ENCODE data around the gene ECHS1. TPM values are rescaled to one million over a fixed set of nuclear protein-coding genes. Genes with fewer than 3 reads are reported as not detected.
"Not testable (repeated sequence)": the region's sequence is repeated elsewhere in the genome, so short reads cannot be mapped to it uniquely, and the experiment has no call there.

ECHS1 gene
- polyA plus RNA-seq, 1 donor from 2014 or later, result 122 TPM

GRCh38 chr10:133370030-133370786 is 2.9 kb downstream of the ECHS1 start:
- Histone ChIP-seq H3F3A (ENCODE audit: insufficient read depth, low read length, poor library complexity, severe bottlenecking) (no peaks in the 10 kb centered on the region), H3K4me3 (ENCODE audit: low read length) (no peak overlapping the region), H3K4me2 (ENCODE audit: low read length) (no peak overlapping the region), H3K27ac (ENCODE audit: low read length) (no peak overlapping the region), H3K79me2 (replicated peaks; ENCODE audit: insufficient read depth, low read length) (peaks cover 4% of the 10 kb centered on the region), H3K9me3 (ENCODE audit: low read length) (no peaks in the 10 kb centered on the region), H3K9me2 (ENCODE audit: insufficient read depth, low read length) (no peaks in the 10 kb centered on the region), H3K36me3 (ENCODE audit: insufficient read depth, low read length) (no peaks in the 10 kb centered on the region), H2AFZ (ENCODE audit: low read depth, low read length) (no peak overlapping the region), H3K27me3 (ENCODE audit: insufficient read depth, low read depth, low read length) (no peaks in the 10 kb centered on the region), H3K9ac (ENCODE audit: low read length) (no peak overlapping the region), H4K20me1 (ENCODE audit: insufficient read depth) (no peaks in the 10 kb centered on the region)
- TF ChIP-seq TAF1 (IDR thresholded peaks at IDR 0.05; ENCODE audit: low read depth) (no peak), REST (IDR thresholded peaks at IDR 0.05; ENCODE audit: borderline replicate concordance) (no peak), POLR2AphosphoS5 (IDR thresholded peaks at IDR 0.05) (no peak), EP300 (conservative IDR thresholded peaks at IDR 0.05; ENCODE audit: poor library complexity, severe bottlenecking) (no peak), RAD21 (conservative IDR thresholded peaks at IDR 0.05) (no peak), EZH2 (IDR thresholded peaks at IDR 0.05; ENCODE audit: borderline replicate concordance, insufficient read depth, low read length, poor library complexity, severe bottlenecking) (no peak), SMC3 (conservative IDR thresholded peaks at IDR 0.05; ENCODE audit: poor library complexity) (no peak), MXI1 (conservative IDR thresholded peaks at IDR 0.05; ENCODE audit: poor library complexity, severe bottlenecking) (no peak), CTCF (IDR thresholded peaks at IDR 0.05; ENCODE audit: poor library complexity, severe bottlenecking) (no peak)

- Histone ChIP-seq H3K4me3 (ENCODE audit: low read length) (no peak overlapping the region), H3K9me2 (ENCODE audit: insufficient read depth, low read length) (no peaks in the 10 kb centered on the region), H2AFZ (ENCODE audit: low read depth, low read length) (no peak overlapping the region), H3K27me3 (ENCODE audit: insufficient read depth, low read depth, low read length) (no peaks in the 10 kb centered on the region), H3K27ac (ENCODE audit: low read length) (no peak overlapping the region), H3K9ac (ENCODE audit: low read length) (no peak overlapping the region), H4K20me1 (ENCODE audit: insufficient read depth) (no peaks in the 10 kb centered on the region), H3K79me2 (replicated peaks; ENCODE audit: insufficient read depth, low read length) (peaks cover 4% of the 10 kb centered on the region), H3K9me3 (ENCODE audit: low read length) (no peaks in the 10 kb centered on the region), H3K4me2 (ENCODE audit: low read length) (no peak overlapping the region), H3F3A (ENCODE audit: insufficient read depth, low read length, poor library complexity, severe bottlenecking) (no peaks in the 10 kb centered on the region), H3K36me3 (ENCODE audit: insufficient read depth, low read length) (no peaks in the 10 kb centered on the region)
- TF ChIP-seq TAF1 (IDR thresholded peaks at IDR 0.05; ENCODE audit: low read depth), result no peak
- TF ChIP-seq MXI1 (conservative IDR thresholded peaks at IDR 0.05; ENCODE audit: poor library complexity, severe bottlenecking), result no peak
- no peak for TF ChIP-seq POLR2AphosphoS5 (IDR thresholded peaks at IDR 0.05)
- TF ChIP-seq EP300 (conservative IDR thresholded peaks at IDR 0.05; ENCODE audit: poor library complexity, severe bottlenecking), result no peak
- TF ChIP-seq CTCF (IDR thresholded peaks at IDR 0.05; ENCODE audit: poor library complexity, severe bottlenecking), result no peak
- no peak for TF ChIP-seq EZH2 (IDR thresholded peaks at IDR 0.05; ENCODE audit: borderline replicate concordance, insufficient read depth, low read length, poor library complexity, severe bottlenecking)
- TF ChIP-seq RAD21 (conservative IDR thresholded peaks at IDR 0.05), result no peak
- TF ChIP-seq SMC3 (conservative IDR thresholded peaks at IDR 0.05; ENCODE audit: poor library complexity), result no peak
- no peak for TF ChIP-seq REST (IDR thresholded peaks at IDR 0.05; ENCODE audit: borderline replicate concordance)
Observed at GRCh38 chr10:133368153-133368552, 5.0 kb downstream of the ECHS1 start.

GRCh38 chr10:133367461-133367860 is 5.7 kb downstream of the ECHS1 start:
- not testable (repeated sequence) for H3K4me3 ChIP-seq (ENCODE audit: low read length); H4K20me1 ChIP-seq (ENCODE audit: insufficient read depth); H3K4me2 ChIP-seq (ENCODE audit: low read length); H3K9ac ChIP-seq (ENCODE audit: low read length); H3K36me3 ChIP-seq (ENCODE audit: insufficient read depth, low read length); H3K27me3 ChIP-seq (ENCODE audit: insufficient read depth, low read depth, low read length); H2AFZ ChIP-seq (ENCODE audit: low read depth, low read length); H3K27ac ChIP-seq (ENCODE audit: low read length); H3K9me2 ChIP-seq (ENCODE audit: insufficient read depth, low read length); H3K79me2 ChIP-seq (replicated peaks; ENCODE audit: insufficient read depth, low read length); H3K9me3 ChIP-seq (ENCODE audit: low read length); H3F3A ChIP-seq (ENCODE audit: insufficient read depth, low read length, poor library complexity, severe bottlenecking)

All from neural cell (in vitro differentiated cells).